HepG2 (cell line): ENCODE measurements around the gene CCDC70. TPM values are rescaled to one million over a fixed set of nuclear protein-coding genes. Genes with fewer than 3 reads are reported as not detected.

Source experiments
- NR2F6 ChIP-seq, 2 experiments: IDR thresholded peaks; 2 replicates each; pipeline ENCODE4 v1.6.1; 2016; ENCODE audit warnings: antibody characterized with exemption in 1 of 2, mild to moderate bottlenecking in 1 of 2
- PTBP1 ChIP-seq: fragments of 200-400 bp; formaldehyde crosslinking; IDR thresholded peaks from 2 replicates; pipeline ENCODE4 v1.6.1; 2018; ENCODE audit warnings: low read length, low read depth; ENCODE audit not compliant: poor library complexity, severe bottlenecking
- XBP1 ChIP-seq: sonication (generic); formaldehyde crosslinking; IDR thresholded peaks from 2 replicates; pipeline ENCODE4 v1.5.0; 2020; ENCODE audit warnings: missing genetic modification reagents
- ZFP62 ChIP-seq: sonication (generic); formaldehyde crosslinking; IDR thresholded peaks from 2 replicates; pipeline ENCODE4 v1.4.0; 2020; ENCODE audit warnings: missing genetic modification reagents
- ZNF232 ChIP-seq: sonication (generic); formaldehyde crosslinking; IDR thresholded peaks from 2 replicates; pipeline ENCODE4 v1.4.0; 2020; ENCODE audit warnings: missing genetic modification reagents, borderline replicate concordance
- ZNF691 ChIP-seq: sonication (generic); formaldehyde crosslinking; IDR thresholded peaks from 2 replicates; pipeline ENCODE4 v1.4.0; 2020; ENCODE audit warnings: missing genetic modification reagents, low read depth, mild to moderate bottlenecking, borderline replicate concordance
- ZNF883 ChIP-seq: sonication (generic); formaldehyde crosslinking; IDR thresholded peaks from 2 replicates; pipeline ENCODE4 v1.5.1; 2020; ENCODE audit warnings: mild to moderate bottlenecking, missing genetic modification reagents; ENCODE audit errors: not compliant biosample characterization
- ZSCAN29 ChIP-seq: sonication (generic); formaldehyde crosslinking; conservative IDR thresholded peaks from 2 replicates; pipeline ENCODE4 v1.4.0; 2020; ENCODE audit warnings: mild to moderate bottlenecking, missing genetic modification reagents
- ZSCAN5A ChIP-seq: sonication (generic); formaldehyde crosslinking; IDR thresholded peaks from 2 replicates; pipeline ENCODE4 v1.8.0; 2022; ENCODE audit warnings: mild to moderate bottlenecking, missing genetic modification reagents, borderline replicate concordance
- polyA plus RNA-seq, 8 experiments: library from polyadenylated mRNA; depleted of rRNA in 3 of 8; stranded (reverse) in 7 of 8; unstranded in 1 of 8; fragments of >200 nt; fragmentation: Illumina TruSeq in 4 of 8; extraction: Trizol in 4 of 8; gene quantifications; 2 replicates each; pipeline versions ENCODE4 v1.2.1 to v1.2.3, GENCODE V29; 2011 to 2016; ENCODE audit warnings: low read depth in 4 of 8, missing spikeins in 1 of 8, mixed read lengths in 1 of 8; ENCODE audit not compliant: insufficient read depth in 1 of 8
- total RNA-seq, 5 experiments: library from RNA; depleted of rRNA; stranded (reverse); fragments of >200 nt; fragmentation: Illumina TruSeq; extraction: Trizol; gene quantifications; 2 replicates each; pipeline ENCODE4 v1.2.3, GENCODE V29; 2016; ENCODE audit warnings: low read depth in 1 of 5
- TF ChIP-seq, protein P1 (sequence below): sonication (generic); formaldehyde crosslinking; IDR thresholded peaks from 2 replicates; pipeline ENCODE4 v1.8.1; 2022; ENCODE audit warnings: low read depth, mild to moderate bottlenecking, missing genetic modification reagents
- TF ChIP-seq, protein P2 (sequence below), 2 experiments: sonication (generic) in 1 of 2; formaldehyde crosslinking in 1 of 2; IDR thresholded peaks; 2 replicates each; pipeline versions ENCODE4 v1.6.1 to v1.9.0; 2014 to 2022; ENCODE audit warnings: antibody characterized with exemption in 1 of 2, borderline replicate concordance in 1 of 2, inconsistent platforms in 1 of 2, low read depth in 1 of 2, missing genetic modification reagents in 1 of 2

The CCDC70 gene
- total and polyA plus RNA-seq, 2 of the 13 experiments (the other 11 are each of a cell fraction or from before 2014, with no cell fraction given), result 0.13 TPM; not detected in 1

DNA sequence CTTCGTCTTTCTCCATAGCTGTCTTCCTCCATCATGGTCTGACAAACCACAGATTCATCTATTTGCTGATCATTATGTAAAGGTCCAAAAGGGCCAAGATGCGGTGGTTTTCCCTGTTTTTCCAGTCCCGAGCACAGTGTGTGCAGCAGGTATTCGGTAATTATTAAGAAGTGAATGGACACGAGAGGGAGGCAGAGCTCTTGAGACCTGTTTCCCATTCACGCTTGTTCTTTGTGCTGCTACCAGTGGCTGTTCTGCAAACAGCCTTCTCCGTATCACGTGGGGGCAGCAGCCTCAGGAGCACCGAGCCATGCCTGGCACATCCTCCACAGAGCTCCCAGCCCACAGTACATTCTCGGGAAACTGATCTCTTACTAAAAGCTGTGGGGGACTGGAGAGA, 50.3 kb downstream of the CCDC70 start (continued):
- TF ChIP-seq ZNF691 (CRISPR knock-in tag) (no peak), ZNF232 (no peak), NR2F6 (IDR thresholded peaks at IDR 0.05) (no peak), NR2F6 (CRISPR knock-in tag; IDR thresholded peaks at IDR 0.05) (no peak), PTBP1 (no peak), XBP1 (CRISPR knock-in tag) (no peak), ZFP62 (CRISPR knock-in tag) (no peak), ZNF883 (CRISPR knock-in tag) (no peak), ZSCAN29 (CRISPR knock-in tag) (no peak), ZSCAN5A (CRISPR knock-in tag) (no peak)
- TF ChIP-seq, protein P1, sequence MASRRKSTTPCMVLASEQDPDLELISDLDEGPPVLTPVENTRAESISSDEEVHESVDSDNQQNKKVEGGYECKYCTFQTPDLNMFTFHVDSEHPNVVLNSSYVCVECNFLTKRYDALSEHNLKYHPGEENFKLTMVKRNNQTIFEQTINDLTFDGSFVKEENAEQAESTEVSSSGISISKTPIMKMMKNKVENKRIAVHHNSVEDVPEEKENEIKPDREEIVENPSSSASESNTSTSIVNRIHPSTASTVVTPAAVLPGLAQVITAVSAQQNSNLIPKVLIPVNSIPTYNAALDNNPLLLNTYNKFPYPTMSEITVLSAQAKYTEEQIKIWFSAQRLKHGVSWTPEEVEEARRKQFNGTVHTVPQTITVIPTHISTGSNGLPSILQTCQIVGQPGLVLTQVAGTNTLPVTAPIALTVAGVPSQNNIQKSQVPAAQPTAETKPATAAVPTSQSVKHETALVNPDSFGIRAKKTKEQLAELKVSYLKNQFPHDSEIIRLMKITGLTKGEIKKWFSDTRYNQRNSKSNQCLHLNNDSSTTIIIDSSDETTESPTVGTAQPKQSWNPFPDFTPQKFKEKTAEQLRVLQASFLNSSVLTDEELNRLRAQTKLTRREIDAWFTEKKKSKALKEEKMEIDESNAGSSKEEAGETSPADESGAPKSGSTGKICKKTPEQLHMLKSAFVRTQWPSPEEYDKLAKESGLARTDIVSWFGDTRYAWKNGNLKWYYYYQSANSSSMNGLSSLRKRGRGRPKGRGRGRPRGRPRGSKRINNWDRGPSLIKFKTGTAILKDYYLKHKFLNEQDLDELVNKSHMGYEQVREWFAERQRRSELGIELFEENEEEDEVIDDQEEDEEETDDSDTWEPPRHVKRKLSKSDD, result no peak
- TF ChIP-seq, protein P2, sequence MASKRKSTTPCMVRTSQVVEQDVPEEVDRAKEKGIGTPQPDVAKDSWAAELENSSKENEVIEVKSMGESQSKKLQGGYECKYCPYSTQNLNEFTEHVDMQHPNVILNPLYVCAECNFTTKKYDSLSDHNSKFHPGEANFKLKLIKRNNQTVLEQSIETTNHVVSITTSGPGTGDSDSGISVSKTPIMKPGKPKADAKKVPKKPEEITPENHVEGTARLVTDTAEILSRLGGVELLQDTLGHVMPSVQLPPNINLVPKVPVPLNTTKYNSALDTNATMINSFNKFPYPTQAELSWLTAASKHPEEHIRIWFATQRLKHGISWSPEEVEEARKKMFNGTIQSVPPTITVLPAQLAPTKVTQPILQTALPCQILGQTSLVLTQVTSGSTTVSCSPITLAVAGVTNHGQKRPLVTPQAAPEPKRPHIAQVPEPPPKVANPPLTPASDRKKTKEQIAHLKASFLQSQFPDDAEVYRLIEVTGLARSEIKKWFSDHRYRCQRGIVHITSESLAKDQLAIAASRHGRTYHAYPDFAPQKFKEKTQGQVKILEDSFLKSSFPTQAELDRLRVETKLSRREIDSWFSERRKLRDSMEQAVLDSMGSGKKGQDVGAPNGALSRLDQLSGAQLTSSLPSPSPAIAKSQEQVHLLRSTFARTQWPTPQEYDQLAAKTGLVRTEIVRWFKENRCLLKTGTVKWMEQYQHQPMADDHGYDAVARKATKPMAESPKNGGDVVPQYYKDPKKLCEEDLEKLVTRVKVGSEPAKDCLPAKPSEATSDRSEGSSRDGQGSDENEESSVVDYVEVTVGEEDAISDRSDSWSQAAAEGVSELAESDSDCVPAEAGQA (IDR thresholded peaks at IDR 0.05; ENCODE audit: low read depth), result no peak
- TF ChIP-seq, protein P2 (CRISPR knock-in tag; IDR thresholded peaks at IDR 0.05; ENCODE audit: borderline replicate concordance), result no peak
